Measurements from ENCODE around the gene PRIMPOL.

DNA sequence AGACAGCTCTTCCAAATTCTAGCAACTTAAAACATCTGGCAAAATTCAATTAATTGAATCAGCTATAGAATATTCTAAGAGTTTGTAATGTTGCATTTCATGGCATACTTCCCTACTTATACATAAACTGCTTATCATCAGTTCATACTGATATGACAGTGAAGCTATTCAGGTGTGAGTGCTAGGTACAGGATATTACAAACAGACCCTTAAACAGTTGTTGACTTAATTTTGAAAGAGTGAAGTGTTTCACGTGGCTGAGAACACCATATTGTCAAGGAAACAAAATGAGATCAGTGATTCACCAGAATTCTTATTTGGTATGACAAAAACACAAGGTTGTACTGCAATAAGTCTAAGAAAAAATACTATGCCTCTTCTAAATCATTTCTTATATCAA, 56.9 kb downstream of the PRIMPOL start:
- TF ChIP-seq, protein P1, sequence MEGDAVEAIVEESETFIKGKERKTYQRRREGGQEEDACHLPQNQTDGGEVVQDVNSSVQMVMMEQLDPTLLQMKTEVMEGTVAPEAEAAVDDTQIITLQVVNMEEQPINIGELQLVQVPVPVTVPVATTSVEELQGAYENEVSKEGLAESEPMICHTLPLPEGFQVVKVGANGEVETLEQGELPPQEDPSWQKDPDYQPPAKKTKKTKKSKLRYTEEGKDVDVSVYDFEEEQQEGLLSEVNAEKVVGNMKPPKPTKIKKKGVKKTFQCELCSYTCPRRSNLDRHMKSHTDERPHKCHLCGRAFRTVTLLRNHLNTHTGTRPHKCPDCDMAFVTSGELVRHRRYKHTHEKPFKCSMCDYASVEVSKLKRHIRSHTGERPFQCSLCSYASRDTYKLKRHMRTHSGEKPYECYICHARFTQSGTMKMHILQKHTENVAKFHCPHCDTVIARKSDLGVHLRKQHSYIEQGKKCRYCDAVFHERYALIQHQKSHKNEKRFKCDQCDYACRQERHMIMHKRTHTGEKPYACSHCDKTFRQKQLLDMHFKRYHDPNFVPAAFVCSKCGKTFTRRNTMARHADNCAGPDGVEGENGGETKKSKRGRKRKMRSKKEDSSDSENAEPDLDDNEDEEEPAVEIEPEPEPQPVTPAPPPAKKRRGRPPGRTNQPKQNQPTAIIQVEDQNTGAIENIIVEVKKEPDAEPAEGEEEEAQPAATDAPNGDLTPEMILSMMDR (IDR thresholded peaks at IDR 0.05; ENCODE audit: low read depth, low read length, poor library complexity, severe bottlenecking), result no peak
- no peak for TF ChIP-seq EZH2phosphoT487 (IDR thresholded peaks at IDR 0.05; ENCODE audit: borderline replicate concordance, low read length)

Data from DOHH2 (cell line).